DND-41 (cell line): Measurements from ENCODE around the gene PTGER3.

Experiments used
- ATAC-seq: fragments of 200-7000 bp; cut with Tn5 transposase; 3 replicates; pipeline ENCODE4 v1.9.1; 2021; ENCODE audit warnings: low read depth; ENCODE audit not compliant: insufficient read depth
- DNase-seq: peaks from one replicate; pipeline ENCODE4 v3.0.0-alpha.2; 2020
- H2AFZ ChIP-seq: 2 replicates; pipeline ENCODE4 v1.6.0; 2012; ENCODE audit warnings: low read depth, low read length
- H3K27ac ChIP-seq: 2 replicates; pipeline ENCODE4 v1.5.1; 2012; ENCODE audit warnings: low read length, inconsistent platforms
- H3K27me3 ChIP-seq: fragments of 200-600 bp; sonication (generic); 2 replicates; pipeline ENCODE4 v1.6.0; 2012; ENCODE audit warnings: low read length, mild to moderate bottlenecking, inconsistent platforms; ENCODE audit not compliant: insufficient read depth, poor library complexity
- H3K36me3 ChIP-seq: 2 replicates; pipeline ENCODE4 v1.5.1; 2012; ENCODE audit warnings: low read length, inconsistent platforms; ENCODE audit not compliant: insufficient read depth
- H3K4me1 ChIP-seq: 2 replicates; pipeline ENCODE4 v1.5.1; 2012; ENCODE audit warnings: mild to moderate bottlenecking, low read length; ENCODE audit not compliant: insufficient read depth
- H3K4me2 ChIP-seq: 2 replicates; pipeline ENCODE4 v1.6.0; 2012; ENCODE audit warnings: mild to moderate bottlenecking, moderate library complexity, low read length, inconsistent platforms; ENCODE audit not compliant: insufficient read depth
- H3K4me3 ChIP-seq, 2 experiments: fragments of 200-600 bp in 1 of 2; shearing (Covaris generic) in 1 of 2; 2 replicates each; pipeline ENCODE4 v1.5.1; 2012 to 2016; ENCODE audit warnings: inconsistent platforms in 2 of 2, low read length in 2 of 2, mild to moderate bottlenecking in 2 of 2, low read depth in 1 of 2, moderate library complexity in 1 of 2
- H3K79me2 ChIP-seq: 2 replicates; pipeline ENCODE4 v1.6.0; 2012; ENCODE audit warnings: low read length, inconsistent platforms; ENCODE audit not compliant: insufficient read depth
- H3K9ac ChIP-seq: 2 replicates; pipeline ENCODE4 v1.6.0; 2012; ENCODE audit warnings: low read depth, mild to moderate bottlenecking, inconsistent platforms, low read length, moderate library complexity
- H3K9me3 ChIP-seq: 2 replicates; pipeline ENCODE4 v1.5.1; 2012; ENCODE audit warnings: low read length, moderate library complexity, mild to moderate bottlenecking, inconsistent platforms; ENCODE audit not compliant: insufficient read depth, severe bottlenecking
- H4K20me1 ChIP-seq: 2 replicates; pipeline ENCODE4 v1.6.0; 2012; ENCODE audit warnings: low read length; ENCODE audit not compliant: insufficient read depth
- EZH2 ChIP-seq: IDR thresholded peaks from 3 replicates; pipeline ENCODE4 v1.6.1; 2012; ENCODE audit warnings: borderline replicate concordance, low read depth, mild to moderate bottlenecking, moderate library complexity, low read length, inconsistent platforms; ENCODE audit not compliant: severe bottlenecking
- TF ChIP-seq, protein P1 (sequence below): IDR thresholded peaks from 2 replicates; pipeline ENCODE4 v1.5.1; 2012; ENCODE audit warnings: borderline replicate concordance, low read length, moderate library complexity, mild to moderate bottlenecking; ENCODE audit not compliant: poor library complexity, severe bottlenecking; ENCODE audit errors: extremely low read depth

Gene PTGER3

DNA sequence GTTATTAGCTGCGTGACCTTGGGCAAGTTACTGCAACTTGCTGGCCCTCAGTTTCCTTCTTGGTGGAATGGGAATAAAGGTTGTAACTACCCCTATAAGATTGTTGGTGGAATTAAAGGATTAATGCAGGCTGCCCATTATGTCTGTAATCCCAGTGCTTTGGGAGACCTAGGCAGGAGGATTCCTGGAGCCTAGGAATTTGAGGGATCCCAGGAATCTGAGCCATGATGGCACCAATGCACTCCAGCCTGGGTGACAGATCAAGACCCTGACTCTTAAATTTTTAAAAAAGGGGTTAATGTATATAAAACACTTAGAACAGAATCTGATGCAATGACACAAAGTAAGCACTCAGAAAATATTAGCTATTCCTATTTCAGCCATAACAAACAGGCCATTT lies 67.3 kb downstream of the PTGER3 start:
- Histone ChIP-seq H2AFZ (no peak overlapping the region), H3K4me1 (no peaks in the 10 kb centered on the region), H3K9me3 (no peaks in the 10 kb centered on the region), H3K9ac (no peak overlapping the region), H3K27me3 (no peaks in the 10 kb centered on the region), H3K27ac (no peak overlapping the region), H3K36me3 (no peaks in the 10 kb centered on the region), H3K4me2 (no peak overlapping the region), H3K79me2 (no peaks in the 10 kb centered on the region), H4K20me1 (no peaks in the 10 kb centered on the region), H3K4me3 (no peak overlapping the region)
- TF ChIP-seq, protein P1, sequence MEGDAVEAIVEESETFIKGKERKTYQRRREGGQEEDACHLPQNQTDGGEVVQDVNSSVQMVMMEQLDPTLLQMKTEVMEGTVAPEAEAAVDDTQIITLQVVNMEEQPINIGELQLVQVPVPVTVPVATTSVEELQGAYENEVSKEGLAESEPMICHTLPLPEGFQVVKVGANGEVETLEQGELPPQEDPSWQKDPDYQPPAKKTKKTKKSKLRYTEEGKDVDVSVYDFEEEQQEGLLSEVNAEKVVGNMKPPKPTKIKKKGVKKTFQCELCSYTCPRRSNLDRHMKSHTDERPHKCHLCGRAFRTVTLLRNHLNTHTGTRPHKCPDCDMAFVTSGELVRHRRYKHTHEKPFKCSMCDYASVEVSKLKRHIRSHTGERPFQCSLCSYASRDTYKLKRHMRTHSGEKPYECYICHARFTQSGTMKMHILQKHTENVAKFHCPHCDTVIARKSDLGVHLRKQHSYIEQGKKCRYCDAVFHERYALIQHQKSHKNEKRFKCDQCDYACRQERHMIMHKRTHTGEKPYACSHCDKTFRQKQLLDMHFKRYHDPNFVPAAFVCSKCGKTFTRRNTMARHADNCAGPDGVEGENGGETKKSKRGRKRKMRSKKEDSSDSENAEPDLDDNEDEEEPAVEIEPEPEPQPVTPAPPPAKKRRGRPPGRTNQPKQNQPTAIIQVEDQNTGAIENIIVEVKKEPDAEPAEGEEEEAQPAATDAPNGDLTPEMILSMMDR, result no peak
- no peak for TF ChIP-seq EZH2
- DNase-seq (no peak), ATAC-seq (no peak)

DNA sequence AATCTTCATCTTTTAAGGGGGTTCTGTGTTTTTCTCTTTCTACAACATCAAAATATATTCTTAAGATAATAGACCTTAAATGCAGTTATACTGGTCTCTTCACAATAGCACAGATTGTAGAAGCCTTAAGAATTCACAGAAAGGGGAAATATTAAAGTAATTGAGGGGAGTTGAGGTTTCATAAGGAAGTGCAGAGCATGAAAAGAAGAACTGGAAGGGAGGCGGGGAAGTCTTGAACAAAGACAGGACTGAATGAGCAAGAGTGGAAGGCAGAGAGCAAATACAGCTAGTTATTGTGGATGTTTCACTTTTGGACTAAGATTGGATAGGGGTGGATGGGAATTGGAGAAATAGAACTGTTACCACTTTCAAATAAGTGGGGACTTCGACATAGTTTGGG lies 67.7 kb downstream of the PTGER3 start:
- Histone ChIP-seq H3K4me2 (no peak overlapping the region), H3K27ac (no peak overlapping the region), H3K9me3 (no peaks in the 10 kb centered on the region), H3K9ac (no peak overlapping the region), H4K20me1 (no peaks in the 10 kb centered on the region), H2AFZ (no peak overlapping the region), H3K4me3 (no peak overlapping the region), H3K27me3 (no peaks in the 10 kb centered on the region), H3K4me1 (no peaks in the 10 kb centered on the region), H3K79me2 (no peaks in the 10 kb centered on the region), H3K36me3 (no peaks in the 10 kb centered on the region)
- no peak for TF ChIP-seq EZH2
- TF ChIP-seq, protein P1, result no peak
- no peak for ATAC-seq
- DNase-seq, result no peak

DNA sequence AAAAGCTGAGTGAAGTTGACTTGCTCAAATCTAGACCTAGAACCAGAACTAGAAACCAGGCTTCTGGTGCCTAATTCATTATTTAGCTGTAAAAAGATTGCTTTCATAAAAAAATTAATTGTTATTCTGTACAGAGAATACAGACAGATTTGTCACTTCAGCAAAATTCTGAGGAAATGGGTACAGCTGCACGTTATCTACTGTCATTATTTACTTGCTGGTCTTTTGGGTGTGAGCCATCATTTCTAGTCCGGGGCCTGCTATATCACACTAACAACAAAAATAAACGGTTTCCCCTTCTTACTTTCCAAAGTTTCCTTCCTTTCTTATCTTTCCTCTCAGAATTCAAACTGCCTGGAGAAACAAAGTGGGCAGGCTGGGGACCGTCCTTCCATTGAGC lies 68.3 kb downstream of the PTGER3 start:
- H2AFZ ChIP-seq, result no peak overlapping the region
- ATAC-seq, result no peak
- no peaks in the 10 kb centered on the region for H3K27me3 ChIP-seq
- DNase-seq, result no peak
- H3K79me2 ChIP-seq, result no peaks in the 10 kb centered on the region
- H3K36me3 ChIP-seq, result no peaks in the 10 kb centered on the region
- no peaks in the 10 kb centered on the region for H3K9me3 ChIP-seq
- H4K20me1 ChIP-seq, result no peaks in the 10 kb centered on the region
- no peak overlapping the region for H3K4me3 ChIP-seq
- no peak overlapping the region for H3K27ac ChIP-seq
- no peak for TF ChIP-seq EZH2
- TF ChIP-seq, protein P1, result no peak
- H3K4me2 ChIP-seq, result no peak overlapping the region
- no peaks in the 10 kb centered on the region for H3K4me1 ChIP-seq
- no peak overlapping the region for H3K9ac ChIP-seq

DNA sequence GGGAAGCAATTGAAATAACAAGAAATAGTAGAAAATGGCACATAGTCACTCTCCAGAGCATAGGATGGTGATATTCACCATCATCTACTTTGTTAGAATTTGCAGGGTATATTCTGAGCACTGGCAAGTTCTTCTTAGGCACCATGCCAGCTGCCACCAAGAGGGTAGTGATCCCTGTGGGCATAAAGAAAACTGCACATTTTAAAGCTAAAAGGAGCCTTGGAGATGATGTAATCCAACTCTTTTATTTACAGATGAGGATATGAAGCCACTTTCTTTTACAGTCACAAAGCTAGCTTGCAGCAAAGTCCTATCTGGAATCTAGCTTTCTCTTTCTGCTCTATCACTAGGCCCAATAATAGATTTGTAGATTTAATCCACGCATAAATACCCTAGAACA lies 69.0 kb downstream of the PTGER3 start:
- Histone ChIP-seq H3K4me1 (no peaks in the 10 kb centered on the region), H3K9me3 (no peaks in the 10 kb centered on the region), H3K79me2 (no peaks in the 10 kb centered on the region), H2AFZ (no peak overlapping the region), H3K4me2 (no peak overlapping the region), H4K20me1 (no peaks in the 10 kb centered on the region), H3K36me3 (no peaks in the 10 kb centered on the region), H3K9ac (no peak overlapping the region), H3K4me3 (no peak overlapping the region), H3K27ac (no peak overlapping the region), H3K27me3 (no peaks in the 10 kb centered on the region)
- TF ChIP-seq EZH2, result no peak
- TF ChIP-seq, protein P1, result no peak
- ATAC-seq (no peak), DNase-seq (no peak)
